GM18861 (cell line): ENCODE data around the gene PYDC1.
"Not testable (repeated sequence)": the region's sequence is repeated elsewhere in the genome, so short reads cannot be mapped to it uniquely, and the experiment has no call there.

Experiments
- ATAC-seq: cut with Tn5 transposase; IDR thresholded peaks from one replicate; pipeline ENCODE4 v1.9.1; 2021; ENCODE audit not compliant: unreplicated experiment

The PYDC1 gene

GRCh38 chr16:31196324-31197088, 20.4 kb downstream of the PYDC1 start:
- ATAC-seq: no peak

GRCh38 chr16:31195861-31196260, 21.1 kb downstream of the PYDC1 start:
- not testable (repeated sequence) for ATAC-seq

- no peak for ATAC-seq
These were observed 22.0 kb downstream of the PYDC1 start for GRCh38 chr16:31194898-31195297.

GRCh38 chr16:31193874-31194273, 23.1 kb downstream of the PYDC1 start:
- no peak for ATAC-seq

- no peak for ATAC-seq
These were observed 23.9 kb downstream of the PYDC1 start for GRCh38 chr16:31192856-31193642.

- no peak for ATAC-seq
These were observed 25.1 kb downstream of the PYDC1 start for GRCh38 chr16:31191697-31192428.

- ATAC-seq: no peak
These were observed 26.0 kb downstream of the PYDC1 start for GRCh38 chr16:31190818-31191444.

- no peak for ATAC-seq
These were observed 26.9 kb downstream of the PYDC1 start for GRCh38 chr16:31190061-31190460.

- ATAC-seq: no peak
These were observed 27.5 kb downstream of the PYDC1 start for GRCh38 chr16:31189412-31189778.

- no peak for ATAC-seq
These were observed 28.2 kb downstream of the PYDC1 start for GRCh38 chr16:31188450-31189411.

GRCh38 chr16:31187808-31188189, 29.1 kb downstream of the PYDC1 start:
- ATAC-seq: no peak

GRCh38 chr16:31186930-31187807, 29.8 kb downstream of the PYDC1 start:
- ATAC-seq: no peak

- ATAC-seq: no peak
These were observed 30.8 kb downstream of the PYDC1 start for GRCh38 chr16:31186176-31186575.

GRCh38 chr16:31185339-31185738, 31.6 kb downstream of the PYDC1 start:
- ATAC-seq: no peak

- no peak for ATAC-seq
These were observed 32.0 kb downstream of the PYDC1 start for GRCh38 chr16:31184888-31185287.

- ATAC-seq: no peak
These were observed 33.2 kb downstream of the PYDC1 start for GRCh38 chr16:31183432-31184428.

- ATAC-seq: no peak
These were observed 34.5 kb downstream of the PYDC1 start for GRCh38 chr16:31182391-31182790.
